Stimulated activated memory B cell treated with anti-CD40 and anti-IgM and Interleukin-4, amounts not matched to agents 10 μg/mL and 1 μg/mL and 100 μg/mL, for 72 hours (primary cell): ENCODE measurements around the gene SLC6A15.

Experiments
- ATAC-seq: fragments of 150-1000 bp; cut with Tn5 transposase; 2 replicates; pipeline ENCODE4 v1.10.0; 2021
- H3K27ac Mint-ChIP-seq: one replicate; pipeline ENCODE4 v1.8.0; 2022; ENCODE audit warnings: mild to moderate bottlenecking, mixed read lengths
- H3K27me3 Mint-ChIP-seq: one replicate; pipeline ENCODE4 v1.8.0; 2022; ENCODE audit warnings: mixed read lengths
- H3K36me3 Mint-ChIP-seq: one replicate; pipeline ENCODE4 v1.8.0; 2022; ENCODE audit warnings: mixed read lengths
- H3K4me1 Mint-ChIP-seq: one replicate; pipeline ENCODE4 v1.8.0; 2022; ENCODE audit warnings: mixed read lengths
- H3K4me3 Mint-ChIP-seq: one replicate; pipeline ENCODE4 v1.8.0; 2022; ENCODE audit warnings: mild to moderate bottlenecking, moderate library complexity, mixed read lengths
- H3K9me3 Mint-ChIP-seq: one replicate; pipeline ENCODE4 v1.8.0; 2022; ENCODE audit warnings: mixed read lengths

Gene SLC6A15

GRCh38 chr12:84904051-84904450 is 8.5 kb downstream of the SLC6A15 start:
- Mint-ChIP-seq H3K36me3 (no peaks in the 10 kb centered on the region), H3K27me3 (no peaks in the 10 kb centered on the region), H3K9me3 (no peaks in the 10 kb centered on the region), H3K27ac (no peak overlapping the region), H3K4me3 (no peak overlapping the region), H3K4me1 (no peaks in the 10 kb centered on the region)
- ATAC-seq = no peak

DNA sequence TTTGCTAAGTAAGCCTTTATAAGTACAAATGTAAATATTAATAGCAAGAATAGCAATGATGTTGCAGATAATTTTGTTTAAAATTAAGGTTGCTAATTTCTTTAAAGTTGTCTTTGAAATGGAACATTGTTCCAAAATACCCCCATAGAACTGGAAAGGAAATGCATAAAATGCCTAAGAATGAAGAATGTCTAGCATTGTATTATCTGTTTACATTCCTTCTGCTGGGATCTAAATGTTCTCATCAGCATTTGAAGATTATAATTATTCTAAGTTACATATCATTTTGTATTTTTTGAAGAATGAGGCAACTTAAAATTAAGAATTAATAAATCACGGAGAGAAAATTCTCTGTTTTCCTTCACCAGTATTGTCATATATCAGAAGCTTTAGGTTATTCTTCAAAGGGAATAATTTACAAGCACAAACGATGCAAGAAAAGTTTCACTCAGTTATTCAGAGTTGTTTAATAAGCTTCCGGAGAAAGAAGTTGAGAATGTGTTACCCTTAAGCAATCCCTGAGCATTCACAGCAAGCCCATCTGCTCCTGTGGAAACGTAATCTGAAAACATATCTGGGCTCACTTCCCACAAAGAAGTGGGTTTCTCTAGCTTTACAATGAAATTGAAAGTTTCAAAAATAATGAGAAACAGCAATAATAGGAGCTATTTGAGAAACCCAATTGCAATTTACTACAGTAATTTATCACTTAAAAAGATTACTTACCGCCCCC is 21.3 kb downstream of the SLC6A15 start:
- H3K9me3 Mint-ChIP-seq = no peaks in the 10 kb centered on the region
- no peaks in the 10 kb centered on the region for H3K36me3 Mint-ChIP-seq
- no peaks in the 10 kb centered on the region for H3K4me1 Mint-ChIP-seq
- ATAC-seq = no peak
- H3K27ac Mint-ChIP-seq = no peak overlapping the region
- no peak overlapping the region for H3K4me3 Mint-ChIP-seq
- H3K27me3 Mint-ChIP-seq = no peaks in the 10 kb centered on the region

DNA sequence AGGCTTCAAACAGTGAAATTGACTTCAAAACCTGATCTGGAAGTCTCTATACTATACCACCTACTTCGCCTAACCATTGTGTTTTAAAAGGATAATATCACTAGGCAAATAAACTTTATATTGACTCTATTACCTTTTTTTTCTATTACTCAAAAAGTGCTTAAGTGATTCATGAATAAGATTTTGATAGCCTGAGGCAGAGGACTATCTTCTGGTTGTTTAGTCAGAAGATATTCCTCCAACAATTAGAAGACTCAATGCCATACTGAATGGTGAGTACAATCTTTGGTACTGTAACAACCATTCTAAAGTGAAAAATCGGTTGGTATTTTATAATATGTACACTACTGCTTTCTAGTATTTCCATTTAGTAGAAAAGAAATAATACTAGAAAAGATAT is 22.8 kb downstream of the SLC6A15 start:
- Mint-ChIP-seq H3K27ac (no peak overlapping the region), H3K4me1 (no peaks in the 10 kb centered on the region), H3K9me3 (no peaks in the 10 kb centered on the region), H3K27me3 (no peaks in the 10 kb centered on the region), H3K36me3 (no peaks in the 10 kb centered on the region), H3K4me3 (no peak overlapping the region)
- ATAC-seq = no peak

DNA sequence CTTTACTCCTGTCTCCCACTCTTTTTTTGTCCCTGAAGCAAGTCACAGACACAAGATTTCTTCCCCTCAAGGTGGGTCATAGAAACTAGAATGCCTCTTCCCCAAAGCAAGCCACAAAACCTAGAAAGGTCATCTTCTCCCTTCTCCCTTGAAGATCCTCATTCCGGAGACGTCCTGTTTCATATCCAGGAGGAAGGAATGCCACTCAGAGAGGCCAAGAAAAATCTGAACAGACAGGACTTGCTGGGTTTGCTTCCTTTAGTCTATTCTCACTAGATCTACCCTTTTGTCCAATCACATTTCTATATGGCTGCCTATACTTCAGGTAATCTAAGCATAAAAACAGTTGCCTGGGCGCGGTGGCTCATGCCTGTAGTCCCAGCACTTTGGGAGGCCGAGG is 23.7 kb downstream of the SLC6A15 start:
- no peak overlapping the region for H3K27ac Mint-ChIP-seq
- no peaks in the 10 kb centered on the region for H3K9me3 Mint-ChIP-seq
- H3K36me3 Mint-ChIP-seq = no peaks in the 10 kb centered on the region
- H3K4me1 Mint-ChIP-seq = no peaks in the 10 kb centered on the region
- ATAC-seq = no peak
- no peak overlapping the region for H3K4me3 Mint-ChIP-seq
- no peaks in the 10 kb centered on the region for H3K27me3 Mint-ChIP-seq

GRCh38 chr12:84877340-84877739 is 35.3 kb downstream of the SLC6A15 start:
- Mint-ChIP-seq H3K36me3 (no peaks in the 10 kb centered on the region), H3K27ac (no peak overlapping the region), H3K9me3 (no peaks in the 10 kb centered on the region), H3K4me3 (no peak overlapping the region), H3K27me3 (no peaks in the 10 kb centered on the region), H3K4me1 (no peaks in the 10 kb centered on the region)
- no peak for ATAC-seq

GRCh38 chr12:84875241-84875640 is 37.4 kb downstream of the SLC6A15 start:
- no peak overlapping the region for H3K4me3 Mint-ChIP-seq
- no peak for ATAC-seq
- H3K27ac Mint-ChIP-seq = no peak overlapping the region
- no peaks in the 10 kb centered on the region for H3K27me3 Mint-ChIP-seq
- no peaks in the 10 kb centered on the region for H3K9me3 Mint-ChIP-seq
- H3K4me1 Mint-ChIP-seq = no peaks in the 10 kb centered on the region
- H3K36me3 Mint-ChIP-seq = no peaks in the 10 kb centered on the region

- H3K27ac Mint-ChIP-seq = no peak overlapping the region
Observed at GRCh38 chr12:84874825-84875139, 37.8 kb downstream of the SLC6A15 start.

DNA sequence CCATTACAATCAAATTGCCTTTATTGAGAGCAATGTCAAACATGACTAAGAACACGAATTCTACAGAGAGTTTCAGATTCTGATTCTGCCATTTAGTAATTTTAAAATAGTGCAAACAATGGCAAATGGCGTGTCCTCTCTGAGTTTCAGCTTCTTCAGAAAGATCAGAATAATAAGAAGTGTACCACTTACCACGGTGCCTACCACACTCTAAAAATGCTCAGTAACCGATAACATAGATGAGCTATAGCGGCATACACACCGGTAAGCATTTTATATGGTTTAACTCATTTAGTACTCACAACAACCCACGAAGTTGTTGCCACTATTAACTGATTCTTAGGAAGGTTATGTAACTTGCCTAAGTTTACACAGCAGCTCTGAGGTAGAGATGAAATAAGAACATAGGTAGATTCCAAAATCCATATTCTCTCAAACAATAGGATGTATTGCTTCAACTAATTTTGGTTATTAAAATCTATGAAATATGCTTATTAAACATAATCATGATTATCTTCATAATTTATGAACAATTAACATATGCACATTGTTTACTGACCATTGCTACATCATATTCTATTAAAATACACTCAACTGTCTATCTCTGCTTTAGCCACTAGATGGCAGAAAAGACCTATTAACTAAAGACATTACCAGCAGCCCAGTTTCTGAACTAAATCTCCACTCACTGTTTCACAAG is 38.3 kb downstream of the SLC6A15 start:
- Mint-ChIP-seq H3K27ac (no peak overlapping the region), H3K36me3 (no peaks in the 10 kb centered on the region), H3K4me3 (no peak overlapping the region), H3K27me3 (no peaks in the 10 kb centered on the region), H3K9me3 (no peaks in the 10 kb centered on the region), H3K4me1 (no peaks in the 10 kb centered on the region)
- ATAC-seq = peak; percentile 53

More at GRCh38 chr12:84874825-84875139, 37.8 kb downstream of the SLC6A15 start:
- Mint-ChIP-seq H3K27me3 (no peaks in the 10 kb centered on the region), H3K4me1 (no peaks in the 10 kb centered on the region), H3K4me3 (no peak overlapping the region), H3K36me3 (no peaks in the 10 kb centered on the region), H3K9me3 (no peaks in the 10 kb centered on the region)
- ATAC-seq = no peak

DNA sequence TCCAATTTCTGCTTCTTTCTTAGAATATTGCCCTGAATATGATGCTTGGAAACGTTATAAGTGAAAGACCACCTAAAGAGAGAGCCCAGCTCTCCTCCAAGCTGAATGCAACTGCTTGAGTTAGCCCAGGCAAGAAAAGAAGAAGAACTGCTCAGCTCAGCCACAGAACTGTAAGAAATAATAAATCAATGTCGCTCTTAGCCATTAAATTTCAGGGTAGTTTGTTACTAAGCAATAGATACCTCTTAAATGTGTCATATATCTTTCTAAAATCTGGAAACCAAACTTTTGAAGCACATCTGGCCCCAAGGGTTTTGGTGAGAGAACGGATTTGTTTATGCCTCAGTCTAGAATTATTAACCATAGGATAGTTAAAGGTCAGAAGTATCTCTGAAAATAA is 50.4 kb downstream of the SLC6A15 start:
- Mint-ChIP-seq H3K4me1 (no peaks in the 10 kb centered on the region), H3K4me3 (no peak overlapping the region), H3K36me3 (no peaks in the 10 kb centered on the region), H3K9me3 (no peaks in the 10 kb centered on the region), H3K27ac (no peak overlapping the region), H3K27me3 (no peaks in the 10 kb centered on the region)
- no peak for ATAC-seq

- no peak for ATAC-seq
- H3K27ac Mint-ChIP-seq = no peak overlapping the region
- H3K4me1 Mint-ChIP-seq = no peaks in the 10 kb centered on the region
- H3K36me3 Mint-ChIP-seq = no peaks in the 10 kb centered on the region
- no peaks in the 10 kb centered on the region for H3K27me3 Mint-ChIP-seq
- H3K4me3 Mint-ChIP-seq = no peak overlapping the region
- H3K9me3 Mint-ChIP-seq = no peaks in the 10 kb centered on the region
Observed at GRCh38 chr12:84860718-84861117, 51.9 kb downstream of the SLC6A15 start.

GRCh38 chr12:84858796-84859195 is 53.8 kb downstream of the SLC6A15 start:
- H3K4me3 Mint-ChIP-seq = no peak overlapping the region
- ATAC-seq = no peak
- no peaks in the 10 kb centered on the region for H3K9me3 Mint-ChIP-seq

DNA sequence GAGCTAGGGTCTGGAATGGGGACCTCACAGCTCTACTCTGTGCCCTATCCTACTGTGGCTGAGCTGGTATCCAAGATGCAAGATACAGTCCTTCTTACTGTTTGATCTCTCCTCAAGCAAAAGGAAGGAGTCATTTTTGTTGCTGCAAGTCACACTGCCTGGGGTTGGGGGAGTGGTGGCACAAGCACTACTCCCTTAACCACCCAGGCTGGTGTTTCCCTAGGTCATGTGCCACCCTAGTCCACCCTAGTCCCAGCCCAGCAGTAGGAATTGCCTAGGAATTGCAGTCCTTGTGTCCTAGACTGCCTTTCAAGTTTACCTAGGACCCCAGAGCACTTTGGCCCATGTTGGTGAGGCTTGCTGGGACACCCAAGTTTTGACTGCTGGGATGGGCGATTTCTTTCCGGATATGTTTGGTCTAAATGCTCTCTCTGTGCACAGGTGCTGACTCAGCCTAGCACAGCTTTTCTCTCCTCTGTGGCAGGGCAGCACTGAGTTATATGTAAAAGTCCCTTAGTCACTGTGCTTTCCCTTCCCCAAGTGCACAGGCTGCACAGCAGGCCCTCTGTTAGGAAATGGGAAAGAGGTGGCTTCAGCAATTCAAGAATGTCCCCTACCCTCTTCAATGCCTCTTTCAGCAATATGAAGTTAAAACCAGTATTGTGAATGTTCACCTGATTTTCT is 54.9 kb downstream of the SLC6A15 start:
- no peaks in the 10 kb centered on the region for H3K36me3 Mint-ChIP-seq
- no peak overlapping the region for H3K27ac Mint-ChIP-seq
- ATAC-seq = no peak
- H3K4me1 Mint-ChIP-seq = no peaks in the 10 kb centered on the region
- H3K9me3 Mint-ChIP-seq = no peaks in the 10 kb centered on the region
- H3K4me3 Mint-ChIP-seq = no peak overlapping the region
- no peaks in the 10 kb centered on the region for H3K27me3 Mint-ChIP-seq

More at GRCh38 chr12:84858796-84859195, 53.8 kb downstream of the SLC6A15 start:
- H3K27ac Mint-ChIP-seq = no peak overlapping the region
- no peaks in the 10 kb centered on the region for H3K27me3 Mint-ChIP-seq
- no peaks in the 10 kb centered on the region for H3K36me3 Mint-ChIP-seq
- H3K4me1 Mint-ChIP-seq = no peaks in the 10 kb centered on the region

- no peak overlapping the region for H3K4me3 Mint-ChIP-seq
- H3K36me3 Mint-ChIP-seq = no peaks in the 10 kb centered on the region
- ATAC-seq = no peak
- peaks cover 3% of the 10 kb centered on the region for H3K9me3 Mint-ChIP-seq
- no peak overlapping the region for H3K27ac Mint-ChIP-seq
- no peaks in the 10 kb centered on the region for H3K4me1 Mint-ChIP-seq
- H3K27me3 Mint-ChIP-seq = no peaks in the 10 kb centered on the region
Observed at GRCh38 chr12:84856156-84856900, 56.3 kb downstream of the SLC6A15 start.

DNA sequence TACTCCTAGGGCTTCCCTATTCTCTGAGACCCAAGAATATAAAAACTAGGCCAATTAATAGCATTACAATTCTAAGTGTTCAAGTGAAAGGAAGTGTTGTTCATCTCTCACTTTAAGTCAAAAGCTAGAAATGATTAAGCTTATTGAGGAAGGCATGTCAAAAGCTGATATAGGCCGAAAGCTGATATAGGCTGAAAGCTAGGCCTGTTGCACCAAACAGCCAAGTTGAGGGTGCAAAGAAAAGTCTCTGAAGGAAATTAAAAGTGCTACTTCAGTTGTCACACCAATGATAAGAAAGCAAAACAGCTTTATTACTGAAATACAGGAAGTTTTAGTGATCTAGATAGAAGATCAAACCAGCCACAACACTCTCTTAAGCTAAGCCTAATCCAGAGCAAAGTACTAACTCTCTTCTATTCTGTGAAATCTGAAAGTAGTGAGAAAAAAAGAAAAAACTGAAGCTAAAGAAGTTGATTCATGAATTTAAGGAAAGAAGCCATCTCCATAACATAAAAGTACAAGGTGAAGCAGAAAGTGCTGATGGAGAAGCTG is 68.9 kb downstream of the SLC6A15 start:
- Mint-ChIP-seq H3K27ac (no peak overlapping the region), H3K4me1 (no peaks in the 10 kb centered on the region), H3K36me3 (no peaks in the 10 kb centered on the region), H3K27me3 (no peaks in the 10 kb centered on the region), H3K4me3 (no peak overlapping the region), H3K9me3 (no peaks in the 10 kb centered on the region)
- ATAC-seq = no peak

DNA sequence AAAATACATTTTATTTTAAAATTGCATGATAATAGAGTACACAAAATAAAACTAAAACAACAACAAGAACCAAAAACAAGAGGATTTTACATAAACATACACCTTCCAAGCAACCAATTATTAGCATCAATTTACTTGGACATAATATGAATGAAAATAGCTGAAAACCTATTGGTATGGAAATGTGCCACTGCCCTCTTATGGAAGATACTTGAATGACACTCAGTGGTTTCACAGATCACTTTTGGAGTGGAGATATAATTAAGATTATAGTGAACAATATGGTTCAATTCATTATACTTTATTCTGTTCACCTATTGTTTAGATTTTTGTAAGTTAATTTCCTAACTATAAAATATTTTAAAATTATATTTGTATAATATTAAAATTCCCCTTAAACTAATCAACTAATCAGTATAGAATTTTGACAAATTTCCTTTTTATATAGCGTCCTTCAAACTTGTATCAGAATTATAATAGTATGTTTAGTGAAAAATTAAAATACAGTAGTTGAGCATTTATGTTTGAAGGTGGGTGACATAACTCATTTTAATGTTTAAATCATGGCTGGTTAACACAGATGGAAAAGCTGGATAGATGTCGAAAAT is 70.1 kb downstream of the SLC6A15 start:
- Mint-ChIP-seq H3K4me1 (no peaks in the 10 kb centered on the region), H3K36me3 (no peaks in the 10 kb centered on the region), H3K4me3 (no peak overlapping the region), H3K9me3 (no peaks in the 10 kb centered on the region), H3K27ac (no peak overlapping the region), H3K27me3 (no peaks in the 10 kb centered on the region)
- ATAC-seq = no peak
